Endometrium (tissue), 2 donors: ENCODE results near the gene RIMBP2.

Experiments used
- FAIRE-seq: peaks from 2 replicates; lab custom pipeline; 2012; peaks lifted over from hg19 to GRCh38; lab: Jason Lieb, UNC
- donor health status: control.
- donor health status: control.

RIMBP2 gene

GRCh38 chr12:130459916-130460315 lies 256.2 kb downstream of the RIMBP2 start:
- no peak for FAIRE-seq

DNA sequence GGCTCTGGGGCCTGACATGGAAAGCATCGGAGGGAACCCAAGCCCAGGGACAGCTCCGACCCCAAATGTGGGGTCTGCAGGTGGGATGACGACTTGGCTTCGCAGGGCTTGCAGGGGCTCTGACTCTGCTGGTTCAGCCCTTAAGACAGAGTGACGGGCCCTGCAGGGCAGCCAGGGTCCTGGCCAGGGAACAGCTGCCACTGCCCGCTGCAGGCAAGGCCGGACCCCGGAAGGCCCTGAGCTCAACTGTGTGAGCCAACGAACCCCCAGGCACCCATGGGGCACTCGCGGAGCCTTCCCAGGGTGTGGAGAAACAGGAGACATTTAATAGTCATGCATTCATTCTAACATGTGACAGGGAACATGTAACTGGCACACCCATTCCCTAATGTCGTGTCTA lies 257.8 kb downstream of the RIMBP2 start:
- no peak for FAIRE-seq

GRCh38 chr12:130457215-130457614 lies 258.9 kb downstream of the RIMBP2 start:
- FAIRE-seq, result no peak

- FAIRE-seq, result no peak
These were observed 259.5 kb downstream of the RIMBP2 start for GRCh38 chr12:130456375-130457199.

DNA sequence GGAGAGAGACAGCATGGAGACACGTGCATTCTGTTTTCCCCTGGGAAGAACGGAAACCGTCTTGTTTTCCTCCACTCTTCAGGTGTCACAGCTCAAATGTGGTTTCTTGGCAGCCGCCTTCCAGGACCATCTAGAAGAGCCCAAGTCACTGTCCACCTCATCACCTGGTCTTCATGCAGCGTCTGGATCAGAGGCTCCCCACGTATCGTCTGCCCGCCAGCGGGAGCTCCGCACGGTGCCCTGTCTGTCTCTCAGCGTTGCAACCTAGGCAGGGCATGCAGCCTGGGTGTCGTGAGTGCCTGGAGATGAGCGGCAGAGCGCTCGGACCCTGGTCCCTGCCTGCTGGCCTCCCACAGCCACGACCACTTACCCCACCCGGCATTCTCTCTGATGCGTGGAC lies 260.9 kb downstream of the RIMBP2 start:
- no peak for FAIRE-seq

GRCh38 chr12:130454296-130454695 lies 261.8 kb downstream of the RIMBP2 start:
- FAIRE-seq, result no peak

DNA sequence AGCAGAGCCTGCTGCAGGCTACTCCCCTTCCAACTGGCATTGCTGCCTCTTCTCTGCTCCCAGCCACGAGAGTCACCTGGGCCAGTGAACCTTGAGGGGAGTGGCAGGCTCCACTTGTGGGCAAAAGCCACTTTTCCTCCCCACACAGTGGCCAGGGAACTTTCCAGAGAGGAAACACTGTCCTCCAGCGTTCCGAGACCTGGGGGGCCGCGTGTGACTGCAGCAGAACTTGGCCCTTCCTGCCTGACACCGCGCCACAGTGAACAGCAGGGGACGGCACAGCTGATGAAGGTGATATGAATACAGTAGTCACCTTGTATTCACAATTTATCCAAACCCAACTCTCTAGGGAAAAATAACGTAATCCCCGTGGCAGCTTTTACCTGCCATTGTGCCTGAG lies 263.6 kb downstream of the RIMBP2 start:
- FAIRE-seq, result no peak

DNA sequence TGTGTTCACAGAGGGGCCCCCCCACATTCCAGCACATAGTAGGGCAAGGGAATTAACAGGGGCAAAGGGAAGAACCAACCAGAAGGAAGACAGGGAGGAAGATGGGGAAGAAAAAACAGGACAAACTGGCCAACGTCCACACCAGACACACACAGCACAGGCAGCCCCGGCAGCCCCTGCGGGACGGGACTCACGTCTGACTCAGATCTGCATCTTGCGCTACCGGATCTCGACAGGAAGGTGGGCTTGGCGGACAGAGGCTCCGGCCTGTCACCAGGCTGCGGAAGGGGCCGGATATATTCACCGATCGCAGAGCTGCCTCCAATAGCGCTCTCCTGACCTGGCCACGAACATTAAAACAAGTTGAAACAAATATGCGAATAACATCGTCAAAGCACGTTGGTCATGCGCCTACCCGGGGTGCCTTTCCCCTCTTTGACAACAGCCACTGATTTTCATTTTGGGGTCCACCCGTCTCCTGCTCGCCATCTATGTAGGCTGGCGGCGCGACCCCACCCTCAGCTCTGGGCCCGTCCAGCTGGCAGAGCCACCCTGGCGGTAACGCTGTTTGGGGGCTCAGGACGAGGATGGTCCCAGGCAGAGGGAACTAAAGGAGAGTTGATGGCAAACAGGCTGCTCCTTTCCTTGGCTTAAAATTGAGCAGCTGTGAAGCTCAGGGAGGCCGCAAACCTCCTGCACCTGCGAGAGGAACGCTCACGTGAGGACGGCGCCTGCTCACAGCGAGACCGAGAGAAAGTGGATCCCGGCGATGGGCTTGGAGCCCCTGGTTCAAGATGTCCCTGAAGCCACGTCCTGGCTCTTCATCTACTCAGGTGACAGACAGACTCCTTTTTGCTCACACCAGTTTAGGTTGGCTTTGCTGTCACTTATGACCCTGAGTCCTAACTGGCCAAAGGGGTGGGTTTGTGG lies 264.8 kb downstream of the RIMBP2 start:
- FAIRE-seq, result no peak

- no peak for FAIRE-seq
These were observed 266.8 kb downstream of the RIMBP2 start for GRCh38 chr12:130449291-130449690.

GRCh38 chr12:130448044-130448821 lies 267.9 kb downstream of the RIMBP2 start:
- FAIRE-seq, result no peak

DNA sequence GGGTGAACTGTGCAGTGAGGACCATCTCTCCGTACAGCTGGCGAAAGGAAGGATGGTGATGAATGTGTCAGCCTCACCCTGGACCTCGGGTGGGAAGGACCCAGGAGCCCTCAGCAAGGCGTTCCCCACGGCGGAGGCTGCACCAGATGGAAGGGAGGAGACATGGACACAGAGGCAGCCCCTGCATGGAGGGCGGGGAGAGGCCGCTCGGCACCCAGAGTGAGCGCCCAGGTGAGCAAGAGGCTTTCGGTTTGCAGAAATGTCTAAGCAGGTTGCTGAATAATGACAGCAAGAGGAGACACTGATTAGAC lies 268.5 kb downstream of the RIMBP2 start:
- FAIRE-seq, result no peak

DNA sequence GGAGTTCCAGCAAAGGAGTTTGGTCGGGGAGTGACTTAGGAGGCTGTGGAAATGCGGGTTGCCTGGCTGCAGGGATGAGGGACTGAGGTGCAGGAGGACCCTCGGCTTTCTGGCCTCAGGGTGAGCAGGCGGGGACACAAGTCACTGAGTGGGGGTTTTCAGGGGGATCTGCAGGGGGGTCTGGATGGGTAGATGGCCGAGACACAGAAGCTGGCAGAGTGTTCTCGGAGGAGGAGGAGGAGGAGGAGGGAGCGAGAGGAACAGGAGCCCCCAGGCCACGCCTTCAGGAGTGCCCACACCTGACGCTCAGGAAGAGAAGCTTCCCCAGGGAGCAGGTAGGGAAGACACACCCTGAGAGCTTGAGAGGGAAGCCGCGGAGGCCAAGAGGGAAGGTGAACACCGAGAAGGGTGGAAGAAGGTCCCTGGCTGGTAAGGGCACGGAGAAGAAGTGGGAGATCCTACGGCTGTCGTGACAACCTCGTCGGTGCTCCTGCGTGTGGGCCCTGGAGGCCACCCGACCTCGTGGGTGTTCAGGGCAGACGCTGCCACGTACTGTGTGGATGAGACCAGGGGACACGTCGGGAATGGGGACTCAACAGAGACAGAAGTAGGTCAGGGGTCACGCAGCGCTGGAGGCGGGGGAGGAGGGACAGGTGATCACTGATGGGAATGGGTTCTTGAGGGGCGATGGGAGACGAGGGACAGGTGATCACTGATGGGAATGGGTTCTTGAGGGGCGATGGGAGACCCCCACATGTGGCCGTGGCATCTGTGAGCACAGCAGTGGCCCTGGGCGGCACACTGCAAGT lies 269.0 kb downstream of the RIMBP2 start:
- no peak for FAIRE-seq

DNA sequence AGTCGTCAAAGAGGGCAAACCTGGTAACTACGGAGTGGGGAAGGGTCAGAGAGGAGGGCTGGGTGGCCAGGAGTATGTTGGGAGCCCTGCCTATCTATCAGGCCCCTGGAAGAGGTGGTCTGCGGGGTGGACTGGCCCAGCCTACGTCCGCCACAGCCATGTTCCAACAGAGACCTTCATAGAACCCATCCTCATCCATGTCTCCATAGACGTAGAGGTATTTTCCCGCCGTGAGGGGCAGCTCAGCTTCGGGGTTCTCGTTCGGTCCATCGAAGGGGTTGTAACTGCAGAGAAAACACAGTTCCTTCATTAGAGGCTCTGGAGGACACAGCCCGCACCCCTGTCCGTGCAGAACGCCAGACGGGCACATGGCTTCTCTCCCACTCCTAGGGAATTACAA lies 271.1 kb downstream of the RIMBP2 start:
- no peak for FAIRE-seq

DNA sequence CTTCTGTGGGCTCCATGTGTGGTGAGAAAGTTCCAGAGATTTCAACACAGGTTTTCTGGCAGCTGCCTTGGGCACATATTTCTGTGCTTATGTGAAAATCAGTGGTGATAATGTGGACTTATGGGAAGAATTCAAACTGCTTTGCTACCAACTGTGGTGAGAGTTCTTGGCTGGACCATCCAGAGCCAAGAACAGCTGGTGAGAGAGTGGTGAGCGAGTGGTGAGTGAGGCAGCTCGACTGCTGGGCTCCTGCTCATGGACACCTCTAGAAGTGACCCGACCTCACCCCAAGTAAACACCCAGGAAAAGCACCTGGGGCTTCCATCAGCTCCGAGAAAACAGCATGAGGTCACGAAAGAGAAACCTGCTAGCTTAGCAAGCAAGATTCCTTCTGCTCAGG lies 272.0 kb downstream of the RIMBP2 start:
- FAIRE-seq, result no peak

DNA sequence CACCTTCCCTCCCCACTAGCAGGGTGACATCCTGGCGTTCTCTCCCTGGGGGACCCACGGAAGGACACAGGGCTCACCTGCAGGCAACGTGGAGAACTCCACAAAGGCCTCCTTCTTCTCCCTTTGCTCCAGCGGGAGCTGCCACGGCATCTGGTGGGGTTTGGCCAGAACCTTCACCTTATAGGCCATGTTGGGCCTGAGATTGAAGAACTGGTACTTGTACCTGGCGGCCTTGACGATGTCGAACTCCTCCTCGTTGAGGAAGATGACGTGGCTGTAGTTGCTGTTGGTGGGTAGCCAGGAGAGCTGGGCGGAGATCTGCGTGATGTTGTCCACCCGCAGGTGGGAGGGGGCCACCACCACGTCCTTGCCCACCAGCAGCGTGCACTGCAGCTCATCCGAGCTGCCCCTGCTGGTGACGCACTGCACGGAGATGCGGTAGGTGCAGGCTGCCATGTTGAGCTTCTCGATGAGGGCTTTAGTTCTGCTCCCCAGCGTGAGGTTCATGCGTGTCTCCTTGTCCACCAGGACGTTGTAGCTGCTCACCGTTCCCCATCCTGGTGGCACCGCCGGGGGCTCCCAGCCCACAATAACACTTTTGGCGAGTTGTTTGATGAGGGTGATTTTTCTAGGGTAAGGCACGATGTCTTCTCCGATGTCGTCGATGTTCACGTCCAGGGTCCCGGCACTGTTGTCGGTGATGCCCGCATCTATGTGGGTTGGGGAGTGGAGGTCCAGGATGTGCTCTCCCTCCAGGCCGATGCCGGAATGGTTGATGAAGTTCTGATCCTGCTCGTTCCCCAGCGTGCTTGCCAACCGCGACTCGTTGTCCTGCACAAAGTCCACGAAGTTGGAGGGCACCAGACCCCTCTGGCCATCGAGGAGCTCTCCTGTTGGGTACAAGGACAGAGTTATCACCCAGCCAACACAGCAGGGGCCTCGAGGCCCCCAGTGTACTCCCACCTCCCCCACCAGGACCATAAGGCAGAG lies 274.0 kb downstream of the RIMBP2 start:
- no peak for FAIRE-seq

- no peak for FAIRE-seq
These were observed 275.6 kb downstream of the RIMBP2 start for GRCh38 chr12:130440411-130441080.

GRCh38 chr12:130439250-130439649 lies 276.8 kb downstream of the RIMBP2 start:
- no peak for FAIRE-seq

DNA sequence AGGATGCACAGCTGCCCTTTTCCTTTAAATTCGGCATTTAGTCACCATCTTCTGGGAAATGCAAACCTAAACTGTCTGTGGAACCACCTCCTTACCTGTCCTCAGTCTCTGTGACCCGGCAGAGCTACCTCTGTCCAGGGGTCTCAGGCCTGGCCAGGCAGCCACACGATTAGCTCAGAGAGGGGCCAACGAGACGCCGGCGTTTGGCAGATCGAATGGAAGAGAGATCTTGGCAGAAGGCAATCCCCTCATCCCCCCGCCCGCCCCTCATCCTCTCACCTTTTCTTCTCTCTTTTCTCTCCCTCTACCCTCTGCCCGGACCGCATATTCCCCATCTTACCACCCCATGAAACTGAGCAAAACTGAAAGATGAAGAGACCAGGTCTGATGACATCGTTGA lies 277.4 kb downstream of the RIMBP2 start:
- FAIRE-seq, result no peak

GRCh38 chr12:130438243-130438620 lies 277.9 kb downstream of the RIMBP2 start:
- FAIRE-seq, result no peak
